GM12878 (cell line): ENCODE measurements around the gene PLOD3. TPM values are rescaled to one million over a fixed set of nuclear protein-coding genes. Genes with fewer than 3 reads are reported as not detected.

Experiments used
- ATAC-seq: fragments of 200-7000 bp; cut with Tn5 transposase; 3 replicates; pipeline ENCODE4 v1.9.1; 2020; ENCODE audit warnings: mild to moderate bottlenecking, moderate library complexity
- BruUV-seq: library from RNA; stranded (reverse); fragments of 400-500 nt; replicated peaks from 2 replicates; lab custom pipeline; 2021; lab: Mats Ljungman, UMichigan
- CTCF ChIA-PET: fragments of 300-600 bp; sonication (Branson Sonifier 250); formaldehyde crosslinking; extraction: SDS; loops from one replicate; lab custom pipeline; 2021; ENCODE audit warnings: inconsistent platforms; lab: Yijun Ruan, JAX
- POLR2A ChIA-PET: fragments of 350-600 bp; formaldehyde crosslinking; extraction: SDS; loops from one replicate; lab custom pipeline; 2021; ENCODE audit warnings: inconsistent platforms; lab: Charles Lee
- RAD21 ChIA-PET: fragments of 300-600 bp; sonication (Branson Sonifier 250); formaldehyde crosslinking; loops from one replicate; lab custom pipeline; 2023; ENCODE audit warnings: antibody characterized with exemption; ENCODE audit not compliant: unreplicated experiment; lab: Charles Lee
- SMC1A ChIA-PET: fragments of 300-600 bp; sonication (Branson Sonifier 250); formaldehyde crosslinking; loops from one replicate; lab custom pipeline; 2023; ENCODE audit not compliant: unreplicated experiment, uncharacterized antibody; lab: Charles Lee
- DNase-seq: peaks from one replicate; pipeline ENCODE4 v3.0.0-alpha.2; 2011; ENCODE audit warnings: low read depth, low spot score
- FAIRE-seq: peaks from 3 replicates; lab custom pipeline; 2011; peaks lifted over from hg19 to GRCh38; lab: Jason Lieb, UNC
- H2AFZ ChIP-seq: 2 replicates; pipeline ENCODE4 v1.6.0; 2011; ENCODE audit warnings: low read depth, low read length, control low read depth; ENCODE audit not compliant: control insufficient read depth
- H3K27ac ChIP-seq: 2 replicates; pipeline ENCODE4 v1.5.1; 2011; ENCODE audit warnings: control low read depth; ENCODE audit not compliant: control insufficient read depth, insufficient read depth
- H3K27me3 ChIP-seq, 2 experiments: replicated peaks in 1 of 2; 2 replicates each; pipeline versions ENCODE4 v1.6.0 to v1.6.1; 2011; ENCODE audit warnings: low read length in 1 of 2; ENCODE audit not compliant: control insufficient read depth in 2 of 2, insufficient read depth in 2 of 2
- H3K36me3 ChIP-seq, 2 experiments: 2 replicates each; pipeline ENCODE4 v1.5.1; 2011; ENCODE audit warnings: low read length in 1 of 2; ENCODE audit not compliant: control insufficient read depth in 2 of 2, insufficient read depth in 2 of 2
- H3K4me1 ChIP-seq: 2 replicates; pipeline ENCODE4 v1.6.1; 2011; ENCODE audit warnings: mild to moderate bottlenecking, low read length, moderate library complexity, mixed read lengths; ENCODE audit not compliant: control insufficient read depth, insufficient read depth
- H3K4me2 ChIP-seq: 2 replicates; pipeline ENCODE4 v1.6.0; 2011; ENCODE audit warnings: control low read depth; ENCODE audit not compliant: control insufficient read depth, insufficient read depth
- H3K4me3 ChIP-seq: fragments of 200-600 bp; sonication (generic); 2 replicates; pipeline ENCODE4 v1.5.1; 2016
- H3K79me2 ChIP-seq: 2 replicates; pipeline ENCODE4 v1.6.0; 2011; ENCODE audit warnings: low read length; ENCODE audit not compliant: control insufficient read depth, insufficient read depth
- H3K9ac ChIP-seq: 2 replicates; pipeline ENCODE4 v1.8.0; 2011; ENCODE audit warnings: low read length, control low read depth, mixed read lengths; ENCODE audit not compliant: control insufficient read depth, insufficient read depth
- H3K9me3 ChIP-seq: replicated peaks from 3 replicates; pipeline ENCODE4 v1.5.1; 2011; ENCODE audit warnings: mild to moderate bottlenecking, low read length; ENCODE audit not compliant: control insufficient read depth, insufficient read depth
- H4K20me1 ChIP-seq: 2 replicates; pipeline ENCODE4 v1.6.0; 2011; ENCODE audit not compliant: control insufficient read depth, insufficient read depth
- SMAD1 ChIP-seq: fragments of 450-650 bp; IDR thresholded peaks from 2 replicates; pipeline ENCODE4 v1.6.1; 2018; ENCODE audit warnings: mild to moderate bottlenecking, low read depth; ENCODE audit not compliant: partially characterized antibody
- SMARCA5 ChIP-seq: fragments of 450-650 bp; IDR thresholded peaks from 2 replicates; pipeline ENCODE4 v1.6.1; 2017; ENCODE audit warnings: mild to moderate bottlenecking
- WGBS: methylation state at CpG from one replicate; pipeline ENCODE4 v1.1.6; 2016; ENCODE audit warnings: low lambda C conversion rate; ENCODE audit not compliant: insufficient replicate concordance, insufficient coverage; ENCODE audit errors: missing lambda C conversion rate; 5-methylcytosine and 5-hydroxymethylcytosine counted together
- in situ Hi-C: fragments of 300-500 bp; cut with MboI; formaldehyde crosslinking; loops from 9 replicates; pipeline ENCODE4 v1.14.3; 2018; ENCODE audit warnings: mixed read lengths
- intact Hi-C: fragments of 100-400 bp; cut with micrococcal nuclease; formaldehyde crosslinking; loops from one replicate; pipeline ENCODE4 v1.14.2; 2022; ENCODE audit not compliant: unreplicated experiment
- polyA plus RNA-seq, 11 experiments: library from polyadenylated mRNA; depleted of rRNA in 4 of 11; unstranded in 6 of 11; stranded (reverse) in 5 of 11; fragments of >200 nt; fragmentation: Nextera tagmentation in 4 of 11; fragmentation: Illumina TruSeq in 1 of 11; extraction: Ambion mirVana in 4 of 11; extraction: Trizol in 1 of 11; gene quantifications; 1 replicate in 1 of 11; 2 replicates in 10 of 11; pipeline versions ENCODE4 v1.2.1 to v1.2.3, GENCODE V29; 2011 to 2016; ENCODE audit warnings: inconsistent platforms in 2 of 11, missing spikeins in 2 of 11, low read depth in 1 of 11
- total RNA-seq, 4 experiments: library from RNA; depleted of rRNA in 3 of 4; stranded (reverse); fragments of >200 nt in 3 of 4; fragmentation: Illumina TruSeq in 1 of 4; extraction: Trizol in 1 of 4; gene quantifications; 2 replicates each; pipeline versions ENCODE4 v1.2.1 to v1.2.3, GENCODE V29; 2013 to 2021
- TF ChIP-seq, protein P1 (sequence below): fragments of 450-650 bp; IDR thresholded peaks from 2 replicates; pipeline ENCODE4 v1.6.1; 2017; ENCODE audit warnings: mild to moderate bottlenecking, low read depth, inconsistent platforms; ENCODE audit not compliant: poor library complexity, severe bottlenecking
- TF ChIP-seq, protein P2 (sequence below): fragments of 450-650 bp; IDR thresholded peaks from 2 replicates; pipeline ENCODE4 v1.6.1; 2017; ENCODE audit warnings: mild to moderate bottlenecking
- TF ChIP-seq, protein P3 (sequence below): fragments of 450-650 bp; IDR thresholded peaks from 2 replicates; pipeline ENCODE4 v1.6.1; 2016; ENCODE audit warnings: mild to moderate bottlenecking

PLOD3 gene
- total and polyA plus RNA-seq, 10 of the 15 experiments (the other 5 are each of a cell fraction or from before 2014, with no cell fraction given) = 0.53 to 27.8 (median 15.1) TPM

- TF ChIP-seq SMAD1 = no peak
Measured at GRCh38 chr7:101244375-101245146, 27.2 kb upstream of the PLOD3 start, which contains the start of gene FIS1 (continued).

DNA sequence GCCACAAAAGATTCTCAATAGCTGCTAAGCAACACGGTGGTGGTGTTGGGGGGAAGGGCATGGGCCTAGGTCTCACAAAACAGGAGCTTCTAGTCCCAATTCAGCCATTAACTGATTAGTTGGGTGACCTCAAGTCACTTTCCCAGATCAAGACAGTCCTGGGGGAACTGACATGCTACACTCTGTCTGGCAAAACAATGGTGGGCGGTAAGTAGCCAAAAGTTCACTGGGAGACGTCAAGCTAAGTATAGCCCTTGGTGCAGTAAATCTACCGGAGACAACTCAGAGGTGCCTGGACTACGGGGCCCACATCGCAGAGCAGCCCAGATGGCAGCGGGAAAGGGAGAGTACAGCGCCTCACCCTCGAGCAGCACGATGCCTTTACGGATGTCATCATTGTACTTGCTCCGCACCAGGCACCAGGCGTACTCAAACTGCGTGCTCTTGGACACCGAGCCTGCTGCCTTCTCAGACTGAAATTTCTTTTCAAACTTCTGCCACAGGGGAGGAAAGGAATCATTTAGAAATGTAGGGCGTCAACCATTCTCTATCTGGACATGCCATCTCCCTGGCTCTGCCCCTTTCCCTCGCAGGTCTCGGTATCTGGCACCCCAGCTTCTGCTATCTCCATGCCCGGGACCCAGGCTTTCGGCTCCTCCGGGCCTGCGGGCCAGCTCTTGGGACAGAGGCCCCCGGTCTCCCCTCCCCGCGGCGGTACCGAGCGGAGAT is 26.4 kb upstream of the PLOD3 start:
- Histone ChIP-seq H3K9me3 (no peaks in the 10 kb centered on the region), H3K4me2 (peak overlapping the region; percentile 97), H3K4me3 (peak overlapping the region; percentile 84), H2AFZ (no peak overlapping the region; the same call in 1 of the 2 replicates), H4K20me1 (no peaks in the 10 kb centered on the region), H3K36me3 (peaks cover 7 to 10% of the 10 kb centered on the region in 2 experiments)
- intact Hi-C loops = loop anchor here (1.0 kb wide), 2 partner anchors 26 to 100 kb away; partner anchors contain the start of gene ZNHIT1
- SMC1A ChIA-PET = interaction anchor here (0.9 to 2.9 kb wide), 9 partner anchors 11 to 101 kb away, joined by 3 to 20 read pairs (median 5); partner anchors contain the start of genes PLOD3 and ZNHIT1
- DNase-seq (no peak), FAIRE-seq (no peak), ATAC-seq (no peak)
- BruUV-seq = no TSS peak
- in situ Hi-C loops = no loop called here
- 34% methylated on average over 28 of the region's 28 CpGs for WGBS
- CTCF ChIA-PET = interaction anchor here (0.6 to 5.3 kb wide), 32 partner anchors 9 to 1223 kb away, joined by 3 to 74 read pairs (median 4); partner anchors contain the start of genes PLOD3, TRIM56, UFSP1 and ZNHIT1
- POLR2A ChIA-PET = interaction anchor here (0.5 to 1.5 kb wide), 8 partner anchors 8 to 354 kb away, joined by 3 to 10 read pairs (median 4); partner anchors contain the start of genes PLOD3, UFSP1 and ZNHIT1
- TF ChIP-seq, protein P1, sequence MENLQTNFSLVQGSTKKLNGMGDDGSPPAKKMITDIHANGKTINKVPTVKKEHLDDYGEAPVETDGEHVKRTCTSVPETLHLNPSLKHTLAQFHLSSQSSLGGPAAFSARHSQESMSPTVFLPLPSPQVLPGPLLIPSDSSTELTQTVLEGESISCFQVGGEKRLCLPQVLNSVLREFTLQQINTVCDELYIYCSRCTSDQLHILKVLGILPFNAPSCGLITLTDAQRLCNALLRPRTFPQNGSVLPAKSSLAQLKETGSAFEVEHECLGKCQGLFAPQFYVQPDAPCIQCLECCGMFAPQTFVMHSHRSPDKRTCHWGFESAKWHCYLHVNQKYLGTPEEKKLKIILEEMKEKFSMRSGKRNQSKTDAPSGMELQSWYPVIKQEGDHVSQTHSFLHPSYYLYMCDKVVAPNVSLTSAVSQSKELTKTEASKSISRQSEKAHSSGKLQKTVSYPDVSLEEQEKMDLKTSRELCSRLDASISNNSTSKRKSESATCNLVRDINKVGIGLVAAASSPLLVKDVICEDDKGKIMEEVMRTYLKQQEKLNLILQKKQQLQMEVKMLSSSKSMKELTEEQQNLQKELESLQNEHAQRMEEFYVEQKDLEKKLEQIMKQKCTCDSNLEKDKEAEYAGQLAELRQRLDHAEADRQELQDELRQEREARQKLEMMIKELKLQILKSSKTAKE = no peak
- TF ChIP-seq, protein P2, sequence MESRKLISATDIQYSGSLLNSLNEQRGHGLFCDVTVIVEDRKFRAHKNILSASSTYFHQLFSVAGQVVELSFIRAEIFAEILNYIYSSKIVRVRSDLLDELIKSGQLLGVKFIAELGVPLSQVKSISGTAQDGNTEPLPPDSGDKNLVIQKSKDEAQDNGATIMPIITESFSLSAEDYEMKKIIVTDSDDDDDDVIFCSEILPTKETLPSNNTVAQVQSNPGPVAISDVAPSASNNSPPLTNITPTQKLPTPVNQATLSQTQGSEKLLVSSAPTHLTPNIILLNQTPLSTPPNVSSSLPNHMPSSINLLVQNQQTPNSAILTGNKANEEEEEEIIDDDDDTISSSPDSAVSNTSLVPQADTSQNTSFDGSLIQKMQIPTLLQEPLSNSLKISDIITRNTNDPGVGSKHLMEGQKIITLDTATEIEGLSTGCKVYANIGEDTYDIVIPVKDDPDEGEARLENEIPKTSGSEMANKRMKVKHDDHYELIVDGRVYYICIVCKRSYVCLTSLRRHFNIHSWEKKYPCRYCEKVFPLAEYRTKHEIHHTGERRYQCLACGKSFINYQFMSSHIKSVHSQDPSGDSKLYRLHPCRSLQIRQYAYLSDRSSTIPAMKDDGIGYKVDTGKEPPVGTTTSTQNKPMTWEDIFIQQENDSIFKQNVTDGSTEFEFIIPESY = 0 out of 2 replicates have a peak, but pooled peaks have one; percentile 43
- TF ChIP-seq, protein P3, sequence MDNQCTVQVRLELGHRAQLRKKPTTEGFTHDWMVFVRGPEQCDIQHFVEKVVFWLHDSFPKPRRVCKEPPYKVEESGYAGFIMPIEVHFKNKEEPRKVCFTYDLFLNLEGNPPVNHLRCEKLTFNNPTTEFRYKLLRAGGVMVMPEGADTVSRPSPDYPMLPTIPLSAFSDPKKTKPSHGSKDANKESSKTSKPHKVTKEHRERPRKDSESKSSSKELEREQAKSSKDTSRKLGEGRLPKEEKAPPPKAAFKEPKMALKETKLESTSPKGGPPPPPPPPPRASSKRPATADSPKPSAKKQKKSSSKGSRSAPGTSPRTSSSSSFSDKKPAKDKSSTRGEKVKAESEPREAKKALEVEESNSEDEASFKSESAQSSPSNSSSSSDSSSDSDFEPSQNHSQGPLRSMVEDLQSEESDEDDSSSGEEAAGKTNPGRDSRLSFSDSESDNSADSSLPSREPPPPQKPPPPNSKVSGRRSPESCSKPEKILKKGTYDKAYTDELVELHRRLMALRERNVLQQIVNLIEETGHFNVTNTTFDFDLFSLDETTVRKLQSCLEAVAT = peak; percentile 60; the same call in 1 of the 2 replicates
- 0 out of 2 replicates have a peak, but pooled peaks have one; percentile 88 for TF ChIP-seq SMARCA5
- TF ChIP-seq, all 136 proteins: peak for 3
- RAD21 ChIA-PET = interaction anchor here (1.0 to 5.0 kb wide), 9 partner anchors 8 to 110 kb away, joined by 3 to 37 read pairs (median 4); partner anchors contain the start of genes PLOD3 and ZNHIT1
- Histone ChIP-seq H3K9ac (peak overlapping the region; percentile 88), H3K27me3 (no peaks in the 10 kb centered on the region), H3K79me2 (peaks cover 26% of the 10 kb centered on the region), H3K27ac (peak overlapping the region; percentile 89; the same call in 1 of the 2 replicates), H3K4me1 (peaks cover 6% of the 10 kb centered on the region)
